ENCODE measurements around the gene INA.

INA gene

GRCh38 chr10:103334567-103334966, 57.6 kb downstream of the INA start:
- DNase-seq (ENCODE audit: low read depth, low spot score): no peak
- H3K4me3 ChIP-seq (ENCODE audit: low read length): no peak overlapping the region

- no peak overlapping the region for H3K4me3 ChIP-seq (ENCODE audit: low read length)
- no peak for DNase-seq (ENCODE audit: low read depth, low spot score)
These were observed 59.4 kb downstream of the INA start for GRCh38 chr10:103336370-103336769.

Data from Jurkat, Clone E6-1 (cell line).